A673 (cell line): ENCODE data around the gene CDC7.

ENCODE experiments used
- CTCF ChIP-seq: fragments of 300-800, 200-600 bp; sonication (generic); conservative IDR thresholded peaks from 2 replicates; pipeline ENCODE4 v1.5.1; 2017; ENCODE audit warnings: low read depth, mild to moderate bottlenecking, antibody characterized with exemption, low read length, moderate library complexity, mixed read lengths
- EZH2 ChIP-seq: fragments of 200-600 bp; sonication (generic); IDR thresholded peaks from 2 replicates; pipeline ENCODE4 v1.6.1; 2017; ENCODE audit warnings: borderline replicate concordance, low read depth, mild to moderate bottlenecking, mixed read lengths, antibody characterized with exemption, low read length; ENCODE audit not compliant: poor library complexity, severe bottlenecking

GRCh38 chr1:91520942-91521507 is 20.4 kb downstream of the CDC7 start:
- TF ChIP-seq CTCF (no peak), EZH2 (no peak)
